HepG2 (cell line): ENCODE measurements around the gene RSF1. TPM values are rescaled to one million over a fixed set of nuclear protein-coding genes. Genes with fewer than 3 reads are reported as not detected.
A peak's percentile ranks its signal among the peaks of the same experiment; 100 is the strongest.

ENCODE experiments used
- DR1 ChIP-seq: sonication (generic); formaldehyde crosslinking; IDR thresholded peaks from 2 replicates; pipeline ENCODE4 v1.8.0; 2021; ENCODE audit warnings: mild to moderate bottlenecking, missing genetic modification reagents, inconsistent platforms
- FOXJ3 ChIP-seq: sonication (generic); formaldehyde crosslinking; IDR thresholded peaks from 2 replicates; pipeline ENCODE4 v1.4.0; 2020; ENCODE audit warnings: missing genetic modification reagents, mild to moderate bottlenecking, borderline replicate concordance
- HMG20A ChIP-seq: IDR thresholded peaks from 2 replicates; pipeline ENCODE4 v1.6.1; 2016; ENCODE audit warnings: borderline replicate concordance
- KDM2A ChIP-seq: sonication (generic); formaldehyde crosslinking; IDR thresholded peaks from 2 replicates; pipeline ENCODE4 v1.4.0; 2020; ENCODE audit warnings: low read depth, missing genetic modification reagents, borderline replicate concordance
- MIXL1 ChIP-seq: IDR thresholded peaks from 2 replicates; pipeline ENCODE4 v1.6.1; 2016
- NFATC3 ChIP-seq: sonication (generic); formaldehyde crosslinking; IDR thresholded peaks from 2 replicates; pipeline ENCODE4 v1.5.1; 2020; ENCODE audit warnings: mild to moderate bottlenecking, missing genetic modification reagents
- NFIB ChIP-seq: sonication (generic); formaldehyde crosslinking; IDR thresholded peaks from 2 replicates; pipeline ENCODE4 v1.9.0; 2021; ENCODE audit warnings: missing genetic modification reagents, mild to moderate bottlenecking, borderline replicate concordance
- NR2F6 ChIP-seq, 2 experiments: IDR thresholded peaks; 2 replicates each; pipeline ENCODE4 v1.6.1; 2016; ENCODE audit warnings: antibody characterized with exemption in 1 of 2, mild to moderate bottlenecking in 1 of 2
- PCBP2 ChIP-seq: fragments of 200-400 bp; formaldehyde crosslinking; optimal IDR thresholded peaks from 2 replicates; pipeline ENCODE3; 2018; ENCODE audit warnings: low read length, low read depth; ENCODE audit not compliant: poor library complexity, severe bottlenecking
- RBFOX2 ChIP-seq: fragments of 200-400 bp; formaldehyde crosslinking; IDR thresholded peaks from 2 replicates; pipeline ENCODE4 v1.6.1; 2017; ENCODE audit warnings: low read depth, mild to moderate bottlenecking, low read length
- TCF7L2 ChIP-seq: IDR thresholded peaks from 2 replicates; pipeline ENCODE4 v1.6.1; 2011; ENCODE audit warnings: mild to moderate bottlenecking, low read depth, low read length, moderate library complexity
- ZBTB42 ChIP-seq: sonication (generic); formaldehyde crosslinking; IDR thresholded peaks from 2 replicates; pipeline ENCODE4 v1.5.0; 2020; ENCODE audit warnings: mild to moderate bottlenecking, missing genetic modification reagents
- ZBTB7A ChIP-seq: sonication (generic); formaldehyde crosslinking; IDR thresholded peaks from 2 replicates; pipeline ENCODE4 v1.8.0; 2022; ENCODE audit warnings: mild to moderate bottlenecking, missing genetic modification reagents
- ZNF101 ChIP-seq: sonication (generic); formaldehyde crosslinking; IDR thresholded peaks from 2 replicates; pipeline ENCODE4 v1.4.0; 2020; ENCODE audit warnings: mild to moderate bottlenecking, low read depth, missing genetic modification reagents, borderline replicate concordance
- ZNF180 ChIP-seq: sonication (generic); formaldehyde crosslinking; IDR thresholded peaks from 2 replicates; pipeline ENCODE4 v1.4.0; 2020; ENCODE audit warnings: low read depth, missing genetic modification reagents, borderline replicate concordance
- ZNF274 ChIP-seq: sonication (generic); formaldehyde crosslinking; IDR thresholded peaks from 2 replicates; pipeline ENCODE4 v1.5.1; 2020; ENCODE audit warnings: mild to moderate bottlenecking, missing genetic modification reagents
- ZNF329 ChIP-seq: sonication (generic); formaldehyde crosslinking; IDR thresholded peaks from 2 replicates; pipeline ENCODE4 v1.9.0; 2021; ENCODE audit warnings: low read depth, mild to moderate bottlenecking, missing genetic modification reagents
- ZNF484 ChIP-seq: sonication (generic); formaldehyde crosslinking; IDR thresholded peaks from 2 replicates; pipeline ENCODE4 v1.5.1; 2020; ENCODE audit warnings: mild to moderate bottlenecking, low read depth, missing genetic modification reagents, borderline replicate concordance
- ZNF761 ChIP-seq: sonication (generic); formaldehyde crosslinking; conservative IDR thresholded peaks from 2 replicates; pipeline ENCODE4 v1.4.0; 2020; ENCODE audit warnings: mild to moderate bottlenecking, missing genetic modification reagents
- ZNF772 ChIP-seq: sonication (generic); formaldehyde crosslinking; IDR thresholded peaks from 2 replicates; pipeline ENCODE4 v1.5.0; 2020; ENCODE audit warnings: mild to moderate bottlenecking, missing genetic modification reagents
- ZNF782 ChIP-seq: sonication (generic); formaldehyde crosslinking; IDR thresholded peaks from 2 replicates; pipeline ENCODE4 v1.4.0; 2020; ENCODE audit warnings: missing genetic modification reagents, mild to moderate bottlenecking, borderline replicate concordance
- ZSCAN20 ChIP-seq: sonication (generic); formaldehyde crosslinking; IDR thresholded peaks from 2 replicates; pipeline ENCODE4 v1.4.0; 2020; ENCODE audit warnings: missing genetic modification reagents, mild to moderate bottlenecking, borderline replicate concordance
- polyA plus RNA-seq, 8 experiments: library from polyadenylated mRNA; depleted of rRNA in 3 of 8; stranded (reverse) in 7 of 8; unstranded in 1 of 8; fragments of >200 nt; fragmentation: Illumina TruSeq in 4 of 8; extraction: Trizol in 4 of 8; gene quantifications; 2 replicates each; pipeline versions ENCODE4 v1.2.1 to v1.2.3, GENCODE V29; 2011 to 2016; ENCODE audit warnings: low read depth in 4 of 8, missing spikeins in 1 of 8, mixed read lengths in 1 of 8; ENCODE audit not compliant: insufficient read depth in 1 of 8
- total RNA-seq, 5 experiments: library from RNA; depleted of rRNA; stranded (reverse); fragments of >200 nt; fragmentation: Illumina TruSeq; extraction: Trizol; gene quantifications; 2 replicates each; pipeline ENCODE4 v1.2.3, GENCODE V29; 2016; ENCODE audit warnings: low read depth in 1 of 5
- TF ChIP-seq, protein P1 (sequence below): sonication (generic); formaldehyde crosslinking; IDR thresholded peaks from 2 replicates; pipeline ENCODE4 v1.4.0; 2020; ENCODE audit warnings: missing genetic modification reagents, borderline replicate concordance
- TF ChIP-seq, protein P2 (sequence below): sonication (generic); formaldehyde crosslinking; conservative IDR thresholded peaks from 2 replicates; pipeline ENCODE4 v1.8.0; 2022; ENCODE audit warnings: missing genetic modification reagents

RSF1 gene
- total and polyA plus RNA-seq, 2 of the 13 experiments (the other 11 are each of a cell fraction or from before 2014, with no cell fraction given), result 15.5 to 33.1 TPM

DNA sequence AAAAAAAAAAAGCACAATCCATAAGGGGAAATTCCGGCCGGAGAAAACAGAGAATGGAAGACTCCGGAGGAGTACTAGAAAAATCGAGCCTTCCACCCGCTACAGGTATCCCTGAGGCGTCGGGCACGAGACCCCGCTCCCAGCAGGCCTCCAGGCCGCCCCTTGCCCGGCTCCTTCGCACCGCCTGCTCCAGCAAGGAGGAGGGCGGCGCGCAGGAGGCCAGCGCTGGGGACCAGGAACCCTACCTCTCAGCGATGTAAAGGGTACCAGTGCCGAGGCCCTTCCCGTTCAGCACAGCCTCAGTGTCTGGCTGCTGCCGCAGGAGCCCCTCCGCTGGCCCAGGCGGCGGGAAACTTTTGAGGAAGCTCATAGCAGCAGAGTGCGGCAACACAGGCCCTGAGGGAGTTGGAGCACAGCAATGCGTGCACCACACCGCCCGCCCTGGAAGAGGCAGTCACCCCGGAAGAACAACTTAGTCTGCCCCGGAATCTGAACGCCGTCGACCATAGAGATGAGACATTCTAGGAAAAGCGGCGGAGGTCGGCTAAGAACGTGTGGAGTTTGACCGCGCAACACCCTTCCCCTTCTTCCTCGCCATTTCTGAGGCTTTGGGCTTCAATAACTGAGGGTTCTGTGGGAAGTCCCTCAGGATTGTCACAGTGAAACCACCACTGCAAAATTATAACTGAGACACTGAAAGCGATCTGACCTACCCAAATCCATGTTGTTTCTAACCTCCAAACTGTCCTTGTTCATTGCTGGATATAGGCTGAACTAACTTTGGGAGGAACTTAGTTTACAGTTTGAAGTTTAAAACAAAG lies 183.0 kb downstream of the RSF1 start, which contains the start of gene CLNS1A (continued):
- TF ChIP-seq ZNF329 (CRISPR knock-in tag) (peak; percentile 70; the same call in 1 of the 2 replicates), NFIB (CRISPR knock-in tag) (no peak), ZNF274 (CRISPR knock-in tag) (peak; percentile 85), KDM2A (CRISPR knock-in tag) (peak; percentile 74), RBFOX2 (peak; percentile 90), ZNF782 (peak; percentile 69; the same call in 1 of the 2 replicates), HMG20A (CRISPR knock-in tag) (no peak), NR2F6 (IDR thresholded peaks at IDR 0.05) (no peak), NR2F6 (CRISPR knock-in tag; IDR thresholded peaks at IDR 0.05) (peak; percentile 54; the same call in 1 of the 2 replicates), PCBP2 (no peak), ZSCAN20 (CRISPR knock-in tag) (no peak; the same call in 1 of the 2 replicates), MIXL1 (CRISPR knock-in tag) (peak; percentile 73), ZNF761 (0 out of 2 replicates have a peak, but pooled peaks have one; percentile 63), ZBTB7A (no peak), NFATC3 (CRISPR knock-in tag) (0 out of 2 replicates have a peak, but pooled peaks have one; percentile 45), FOXJ3 (no peak), ZBTB42 (CRISPR knock-in tag) (no peak), ZNF484 (no peak), ZNF101 (CRISPR knock-in tag) (no peak), ZNF772 (peak; percentile 76), TCF7L2 (no peak), DR1 (CRISPR knock-in tag) (peak; percentile 68; the same call in 1 of the 2 replicates), ZNF180 (CRISPR knock-in tag) (no peak; the same call in 1 of the 2 replicates)
- TF ChIP-seq, protein P1, sequence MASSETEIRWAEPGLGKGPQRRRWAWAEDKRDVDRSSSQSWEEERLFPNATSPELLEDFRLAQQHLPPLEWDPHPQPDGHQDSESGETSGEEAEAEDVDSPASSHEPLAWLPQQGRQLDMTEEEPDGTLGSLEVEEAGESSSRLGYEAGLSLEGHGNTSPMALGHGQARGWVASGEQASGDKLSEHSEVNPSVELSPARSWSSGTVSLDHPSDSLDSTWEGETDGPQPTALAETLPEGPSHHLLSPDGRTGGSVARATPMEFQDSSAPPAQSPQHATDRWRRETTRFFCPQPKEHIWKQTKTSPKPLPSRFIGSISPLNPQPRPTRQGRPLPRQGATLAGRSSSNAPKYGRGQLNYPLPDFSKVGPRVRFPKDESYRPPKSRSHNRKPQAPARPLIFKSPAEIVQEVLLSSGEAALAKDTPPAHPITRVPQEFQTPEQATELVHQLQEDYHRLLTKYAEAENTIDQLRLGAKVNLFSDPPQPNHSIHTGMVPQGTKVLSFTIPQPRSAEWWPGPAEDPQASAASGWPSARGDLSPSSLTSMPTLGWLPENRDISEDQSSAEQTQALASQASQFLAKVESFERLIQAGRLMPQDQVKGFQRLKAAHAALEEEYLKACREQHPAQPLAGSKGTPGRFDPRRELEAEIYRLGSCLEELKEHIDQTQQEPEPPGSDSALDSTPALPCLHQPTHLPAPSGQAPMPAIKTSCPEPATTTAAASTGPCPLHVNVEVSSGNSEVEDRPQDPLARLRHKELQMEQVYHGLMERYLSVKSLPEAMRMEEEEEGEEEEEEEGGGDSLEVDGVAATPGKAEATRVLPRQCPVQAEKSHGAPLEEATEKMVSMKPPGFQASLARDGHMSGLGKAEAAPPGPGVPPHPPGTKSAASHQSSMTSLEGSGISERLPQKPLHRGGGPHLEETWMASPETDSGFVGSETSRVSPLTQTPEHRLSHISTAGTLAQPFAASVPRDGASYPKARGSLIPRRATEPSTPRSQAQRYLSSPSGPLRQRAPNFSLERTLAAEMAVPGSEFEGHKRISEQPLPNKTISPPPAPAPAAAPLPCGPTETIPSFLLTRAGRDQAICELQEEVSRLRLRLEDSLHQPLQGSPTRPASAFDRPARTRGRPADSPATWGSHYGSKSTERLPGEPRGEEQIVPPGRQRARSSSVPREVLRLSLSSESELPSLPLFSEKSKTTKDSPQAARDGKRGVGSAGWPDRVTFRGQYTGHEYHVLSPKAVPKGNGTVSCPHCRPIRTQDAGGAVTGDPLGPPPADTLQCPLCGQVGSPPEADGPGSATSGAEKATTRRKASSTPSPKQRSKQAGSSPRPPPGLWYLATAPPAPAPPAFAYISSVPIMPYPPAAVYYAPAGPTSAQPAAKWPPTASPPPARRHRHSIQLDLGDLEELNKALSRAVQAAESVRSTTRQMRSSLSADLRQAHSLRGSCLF (CRISPR knock-in tag), result no peak; the same call in 1 of the 2 replicates
- TF ChIP-seq, protein P2, sequence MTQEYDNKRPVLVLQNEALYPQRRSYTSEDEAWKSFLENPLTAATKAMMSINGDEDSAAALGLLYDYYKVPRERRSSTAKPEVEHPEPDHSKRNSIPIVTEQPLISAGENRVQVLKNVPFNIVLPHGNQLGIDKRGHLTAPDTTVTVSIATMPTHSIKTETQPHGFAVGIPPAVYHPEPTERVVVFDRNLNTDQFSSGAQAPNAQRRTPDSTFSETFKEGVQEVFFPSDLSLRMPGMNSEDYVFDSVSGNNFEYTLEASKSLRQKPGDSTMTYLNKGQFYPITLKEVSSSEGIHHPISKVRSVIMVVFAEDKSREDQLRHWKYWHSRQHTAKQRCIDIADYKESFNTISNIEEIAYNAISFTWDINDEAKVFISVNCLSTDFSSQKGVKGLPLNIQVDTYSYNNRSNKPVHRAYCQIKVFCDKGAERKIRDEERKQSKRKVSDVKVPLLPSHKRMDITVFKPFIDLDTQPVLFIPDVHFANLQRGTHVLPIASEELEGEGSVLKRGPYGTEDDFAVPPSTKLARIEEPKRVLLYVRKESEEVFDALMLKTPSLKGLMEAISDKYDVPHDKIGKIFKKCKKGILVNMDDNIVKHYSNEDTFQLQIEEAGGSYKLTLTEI, result no peak
